ES-I3 (cell line): ENCODE data around the gene PPARG.

Source experiments
- H3K36me3 ChIP-seq: 2 replicates; pipeline ENCODE4 v1.6.1; 2013; ENCODE audit warnings: mild to moderate bottlenecking, low read length, control low read depth, moderate library complexity; ENCODE audit not compliant: insufficient read depth
- H3K4me1 ChIP-seq: 2 replicates; pipeline ENCODE4 v1.6.1; 2013; ENCODE audit warnings: mild to moderate bottlenecking, control low read depth, low read length; ENCODE audit not compliant: insufficient read depth
- H3K9ac ChIP-seq: 2 replicates; pipeline ENCODE4 v1.6.1; 2013; ENCODE audit warnings: low read depth, mild to moderate bottlenecking, low read length, moderate library complexity
- H3K9me3 ChIP-seq: 2 replicates; pipeline ENCODE4 v1.6.1; 2013; ENCODE audit warnings: mild to moderate bottlenecking, low read length, moderate library complexity; ENCODE audit not compliant: control insufficient read depth, insufficient read depth

The PPARG gene

GRCh38 chr3:12425850-12426579 is 137.1 kb downstream of the PPARG start:
- H3K36me3 ChIP-seq = no peaks in the 10 kb centered on the region
- no peaks in the 10 kb centered on the region for H3K9me3 ChIP-seq
- peaks cover 19% of the 10 kb centered on the region for H3K4me1 ChIP-seq
- no peak overlapping the region for H3K9ac ChIP-seq

- Histone ChIP-seq H3K9me3 (no peaks in the 10 kb centered on the region), H3K36me3 (no peaks in the 10 kb centered on the region), H3K9ac (no peak overlapping the region), H3K4me1 (peaks cover 19% of the 10 kb centered on the region)
Measured at GRCh38 chr3:12427551-12427950, 138.7 kb downstream of the PPARG start.

GRCh38 chr3:12428126-12428525 is 139.3 kb downstream of the PPARG start:
- no peak overlapping the region for H3K9ac ChIP-seq

GRCh38 chr3:12430086-12430485 is 141.2 kb downstream of the PPARG start:
- H3K4me1 ChIP-seq = peaks cover 7% of the 10 kb centered on the region; the same call in 1 of the 2 replicates
- no peaks in the 10 kb centered on the region for H3K36me3 ChIP-seq
- H3K9me3 ChIP-seq = no peaks in the 10 kb centered on the region
- no peak overlapping the region for H3K9ac ChIP-seq

More at GRCh38 chr3:12428126-12428525, 139.3 kb downstream of the PPARG start:
- H3K36me3 ChIP-seq = no peaks in the 10 kb centered on the region
- H3K4me1 ChIP-seq = peaks cover 19% of the 10 kb centered on the region
- no peaks in the 10 kb centered on the region for H3K9me3 ChIP-seq

- H3K36me3 ChIP-seq = no peaks in the 10 kb centered on the region
- no peaks in the 10 kb centered on the region for H3K4me1 ChIP-seq
- no peaks in the 10 kb centered on the region for H3K9me3 ChIP-seq
- H3K9ac ChIP-seq = no peak overlapping the region
Measured at GRCh38 chr3:12433823-12434222, 145.0 kb downstream of the PPARG start.

- 0 out of 2 replicates have a peak, but pooled peaks cover 6% of the 10 kb centered on the region for H3K4me1 ChIP-seq
- H3K36me3 ChIP-seq = no peaks in the 10 kb centered on the region
- H3K9ac ChIP-seq = no peak overlapping the region
- no peaks in the 10 kb centered on the region for H3K9me3 ChIP-seq
Measured at GRCh38 chr3:12436514-12437220, 147.8 kb downstream of the PPARG start.

GRCh38 chr3:12437221-12437605 is 148.3 kb downstream of the PPARG start:
- H3K36me3 ChIP-seq = no peaks in the 10 kb centered on the region
- H3K9me3 ChIP-seq = no peaks in the 10 kb centered on the region
- no peak overlapping the region for H3K9ac ChIP-seq
- H3K4me1 ChIP-seq = 0 out of 2 replicates have a peak, but pooled peaks cover 7% of the 10 kb centered on the region

GRCh38 chr3:12437861-12438260 is 149.0 kb downstream of the PPARG start:
- Histone ChIP-seq H3K9me3 (no peaks in the 10 kb centered on the region), H3K4me1 (0 out of 2 replicates have a peak, but pooled peaks cover 7% of the 10 kb centered on the region), H3K36me3 (no peaks in the 10 kb centered on the region), H3K9ac (no peak overlapping the region)

- Histone ChIP-seq H3K4me1 (0 out of 2 replicates have a peak, but pooled peaks cover 7% of the 10 kb centered on the region), H3K9ac (no peak overlapping the region), H3K9me3 (no peaks in the 10 kb centered on the region), H3K36me3 (no peaks in the 10 kb centered on the region)
Measured at GRCh38 chr3:12438318-12438717, 149.4 kb downstream of the PPARG start.

GRCh38 chr3:12439161-12439940 is 150.5 kb downstream of the PPARG start:
- no peaks in the 10 kb centered on the region for H3K9me3 ChIP-seq
- no peaks in the 10 kb centered on the region for H3K36me3 ChIP-seq
- 0 out of 2 replicates have a peak, but pooled peaks cover 7% of the 10 kb centered on the region for H3K4me1 ChIP-seq
- H3K9ac ChIP-seq = no peak overlapping the region

GRCh38 chr3:12440927-12441714 is 152.3 kb downstream of the PPARG start:
- Histone ChIP-seq H3K36me3 (no peaks in the 10 kb centered on the region), H3K9ac (no peak overlapping the region), H3K4me1 (peaks cover 12% of the 10 kb centered on the region; the same call in 1 of the 2 replicates)

GRCh38 chr3:12442654-12443501 is 154.0 kb downstream of the PPARG start:
- peaks cover 12% of the 10 kb centered on the region; the same call in 1 of the 2 replicates for H3K4me1 ChIP-seq
- no peak overlapping the region for H3K9ac ChIP-seq
- H3K36me3 ChIP-seq = no peaks in the 10 kb centered on the region
- H3K9me3 ChIP-seq = no peaks in the 10 kb centered on the region

More at GRCh38 chr3:12440927-12441714, 152.3 kb downstream of the PPARG start:
- no peaks in the 10 kb centered on the region for H3K9me3 ChIP-seq
